H1 (cell line): ENCODE measurements around the gene ARHGEF12. TPM values are rescaled to one million over a fixed set of nuclear protein-coding genes. Genes with fewer than 3 reads are reported as not detected.

Source experiments
- CTCF ChIA-PET: fragments of 300-600 bp; sonication (Branson Sonifier 250); formaldehyde crosslinking; loops from one replicate; lab custom pipeline; 2021; ENCODE audit not compliant: partially characterized antibody; lab: Charles Lee
- POLR2A ChIA-PET: fragments of 300-600 bp; sonication (Branson Sonifier 250); formaldehyde crosslinking; loops from one replicate; lab custom pipeline; 2021; ENCODE audit warnings: inconsistent platforms; ENCODE audit not compliant: partially characterized antibody; lab: Charles Lee
- DNase-seq, 2 experiments: peaks; one replicate each; pipeline versions ENCODE4 v3.0.0 to v3.0.0-alpha.2; 2010 to 2022; ENCODE audit warnings: low spot score in 2 of 2, low read depth in 1 of 2, mixed read lengths in 1 of 2
- FAIRE-seq: peaks from 2 replicates; lab custom pipeline; 2011; peaks lifted over from hg19 to GRCh38; lab: Jason Lieb, UNC
- H2AFZ ChIP-seq: 2 replicates; pipeline ENCODE4 v1.8.1; 2012; ENCODE audit warnings: low read length, inconsistent platforms
- H2AK5ac ChIP-seq: 2 replicates; pipeline ENCODE4 v1.6.1; 2013; ENCODE audit warnings: low read depth, low read length
- H2BK120ac ChIP-seq: replicated peaks from 2 replicates; pipeline ENCODE3; 2013; ENCODE audit warnings: low read depth, low read length, inconsistent platforms
- H2BK12ac ChIP-seq: 2 replicates; pipeline ENCODE4 v1.6.1; 2013; ENCODE audit warnings: low read depth, low read length
- H2BK15ac ChIP-seq: 2 replicates; pipeline ENCODE4 v1.6.1; 2013; ENCODE audit warnings: low read length
- H2BK20ac ChIP-seq: 2 replicates; pipeline ENCODE4 v1.6.1; 2013; ENCODE audit warnings: low read length
- H2BK5ac ChIP-seq: 2 replicates; pipeline ENCODE4 v1.6.1; 2013; ENCODE audit warnings: low read depth, low read length
- H3K14ac ChIP-seq: 2 replicates; pipeline ENCODE4 v1.6.1; 2013; ENCODE audit warnings: inconsistent platforms; ENCODE audit not compliant: insufficient read length
- H3K18ac ChIP-seq: 2 replicates; pipeline ENCODE4 v1.6.1; 2013; ENCODE audit warnings: low read length; ENCODE audit errors: extremely low read depth
- H3K23ac ChIP-seq: 2 replicates; pipeline ENCODE4 v1.6.1; 2013; ENCODE audit warnings: inconsistent platforms; ENCODE audit not compliant: insufficient read length
- H3K23me2 ChIP-seq: 2 replicates; pipeline ENCODE4 v1.6.1; 2013; ENCODE audit warnings: low read depth, low read length
- H3K27ac ChIP-seq: 2 replicates; pipeline ENCODE4 v1.6.1; 2011; ENCODE audit warnings: low read depth, low read length, inconsistent platforms
- H3K27me3 ChIP-seq, 4 experiments: replicated peaks in 1 of 4; 1 replicate in 1 of 4; 2 replicates in 3 of 4; pipeline versions ENCODE4 v1.6.1 to v1.8.1; 2011 to 2013; ENCODE audit warnings: low read length in 3 of 4, mild to moderate bottlenecking in 3 of 4, inconsistent platforms in 2 of 4, mixed read lengths in 2 of 4, moderate library complexity in 1 of 4; ENCODE audit not compliant: control insufficient read depth in 3 of 4, insufficient read depth in 3 of 4; ENCODE audit errors: extremely low read depth in 1 of 4
- H3K36me3 ChIP-seq, 4 experiments: 2 replicates each; pipeline versions ENCODE4 v1.6.1 to v1.8.1; 2011 to 2013; ENCODE audit warnings: mild to moderate bottlenecking in 4 of 4, low read length in 3 of 4, moderate library complexity in 2 of 4, control low read depth in 1 of 4, inconsistent platforms in 1 of 4; ENCODE audit not compliant: insufficient read depth in 4 of 4, control insufficient read depth in 2 of 4
- H3K4ac ChIP-seq: replicated peaks from 2 replicates; pipeline ENCODE3; 2013; ENCODE audit warnings: low read length, low read depth, mixed read lengths, inconsistent platforms; ENCODE audit not compliant: insufficient read length
- H3K4me1 ChIP-seq, 4 experiments: replicated peaks in 1 of 4; 1 replicate in 1 of 4; 2 replicates in 3 of 4; pipeline versions ENCODE4 v1.6.1 to v1.8.1; 2011 to 2013; ENCODE audit warnings: low read length in 3 of 4, inconsistent platforms in 2 of 4, mixed read lengths in 1 of 4; ENCODE audit not compliant: insufficient read depth in 4 of 4, control insufficient read depth in 3 of 4
- H3K4me2 ChIP-seq, 2 experiments: 2 replicates each; pipeline versions ENCODE4 v1.6.1 to v1.8.1; 2011 to 2013; ENCODE audit warnings: low read depth in 2 of 2, low read length in 2 of 2, control low read depth in 1 of 2, inconsistent platforms in 1 of 2, mild to moderate bottlenecking in 1 of 2; ENCODE audit not compliant: insufficient read depth in 1 of 2
- H3K4me3 ChIP-seq, 4 experiments: fragments of 200-600, 300-600 bp in 1 of 4; sonication (generic), shearing (Covaris generic), sonication (Bioruptor Twin) in 1 of 4; 2 replicates each; pipeline versions ENCODE4 v1.5.1 to v1.8.1; 2011 to 2016; ENCODE audit warnings: low read length in 4 of 4, low read depth in 3 of 4, control low read depth in 2 of 4, inconsistent platforms in 2 of 4, mild to moderate bottlenecking in 2 of 4, mixed read lengths in 1 of 4, moderate library complexity in 1 of 4; ENCODE audit not compliant: insufficient read depth in 2 of 4; ENCODE audit errors: extremely low read depth in 1 of 4
- H3K56ac ChIP-seq: replicated peaks from 2 replicates; pipeline ENCODE3; 2013; ENCODE audit warnings: low read depth, mild to moderate bottlenecking, mixed read lengths, low read length, inconsistent platforms; ENCODE audit not compliant: insufficient read length
- H3K79me1 ChIP-seq: 2 replicates; pipeline ENCODE4 v1.6.1; 2013; ENCODE audit warnings: low read depth, low read length, control low read depth
- H3K79me2 ChIP-seq, 2 experiments: 2 replicates each; pipeline versions ENCODE4 v1.6.1 to v1.8.1; 2012 to 2013; ENCODE audit warnings: low read length in 2 of 2, mild to moderate bottlenecking in 2 of 2, inconsistent platforms in 1 of 2; ENCODE audit not compliant: insufficient read depth in 2 of 2, control insufficient read depth in 1 of 2
- H3K9ac ChIP-seq, 4 experiments: replicated peaks in 1 of 4; 1 replicate in 1 of 4; 2 replicates in 3 of 4; pipeline versions ENCODE4 v1.6.1 to v1.8.1; 2011 to 2013; ENCODE audit warnings: low read depth in 3 of 4, low read length in 3 of 4, control low read depth in 2 of 4, mild to moderate bottlenecking in 2 of 4, moderate library complexity in 2 of 4, inconsistent platforms in 1 of 4; ENCODE audit errors: extremely low read depth in 1 of 4
- H3K9me3 ChIP-seq, 2 experiments: 2 replicates each; pipeline versions ENCODE4 v1.6.1 to v1.8.1; 2012 to 2013; ENCODE audit warnings: mild to moderate bottlenecking in 2 of 2, moderate library complexity in 2 of 2, control low read depth in 1 of 2, inconsistent platforms in 1 of 2, low read depth in 1 of 2, low read length in 1 of 2, mixed read lengths in 1 of 2; ENCODE audit not compliant: insufficient read depth in 2 of 2
- H4K20me1 ChIP-seq, 2 experiments: replicated peaks in 1 of 2; 2 replicates each; pipeline versions ENCODE3 to v1.8.1; 2011 to 2013; ENCODE audit warnings: inconsistent platforms in 2 of 2, low read length in 2 of 2, mild to moderate bottlenecking in 1 of 2; ENCODE audit not compliant: insufficient read depth in 2 of 2, control insufficient read depth in 1 of 2
- H4K5ac ChIP-seq: 2 replicates; pipeline ENCODE4 v1.6.1; 2013; ENCODE audit warnings: low read length, low read depth, mixed read lengths, inconsistent platforms; ENCODE audit not compliant: insufficient read length
- H4K8ac ChIP-seq: 2 replicates; pipeline ENCODE4 v1.8.0; 2013; ENCODE audit warnings: mild to moderate bottlenecking, moderate library complexity, low read length, inconsistent platforms; ENCODE audit not compliant: insufficient read depth; ENCODE audit errors: extremely low read depth
- H4K91ac ChIP-seq: replicated peaks from 2 replicates; pipeline ENCODE3; 2013; ENCODE audit warnings: low read length, mixed read lengths, inconsistent platforms; ENCODE audit not compliant: insufficient read length
- CEBPB ChIP-seq: IDR thresholded peaks from 2 replicates; pipeline ENCODE4 v1.6.1; 2012; ENCODE audit warnings: low read depth, low read length
- CHD1 ChIP-seq: IDR thresholded peaks from 2 replicates; pipeline ENCODE4 v1.6.1; 2012; ENCODE audit warnings: low read depth, low read length, improper control_type of control experiment
- E2F6 ChIP-seq: IDR thresholded peaks from 2 replicates; pipeline ENCODE4 v1.6.1; 2012; ENCODE audit warnings: inconsistent platforms
- EP300 ChIP-seq, 2 experiments: IDR thresholded peaks; 1 replicate in 1 of 2; 2 replicates in 1 of 2; pipeline ENCODE4 v1.6.1; 2011 to 2012; ENCODE audit warnings: low read depth in 2 of 2, low read length in 2 of 2, mild to moderate bottlenecking in 2 of 2, borderline replicate concordance in 1 of 2, inconsistent platforms in 1 of 2, moderate library complexity in 1 of 2
- FOSL1 ChIP-seq: IDR thresholded peaks from 2 replicates; pipeline ENCODE4 v1.6.1; 2011; ENCODE audit warnings: mild to moderate bottlenecking, low read depth, low read length, moderate library complexity; ENCODE audit not compliant: insufficient read depth
- GTF2F1 ChIP-seq: IDR thresholded peaks from 2 replicates; pipeline ENCODE4 v1.6.1; 2012; ENCODE audit warnings: low read depth, low read length, improper control_type of control experiment, borderline replicate concordance
- RAD21 ChIP-seq, 2 experiments: IDR thresholded peaks in 1 of 2; conservative IDR thresholded peaks in 1 of 2; 2 replicates each; pipeline ENCODE4 v1.6.1; 2011; ENCODE audit warnings: low read depth in 2 of 2, low read length in 2 of 2, improper control_type of control experiment in 1 of 2, inconsistent platforms in 1 of 2, mild to moderate bottlenecking in 1 of 2, moderate library complexity in 1 of 2
- RFX5 ChIP-seq: IDR thresholded peaks from 2 replicates; pipeline ENCODE4 v1.6.1; 2011; ENCODE audit warnings: low read depth, low read length, improper control_type of control experiment, borderline replicate concordance
- RNF2 ChIP-seq: fragments of 200-900, 300-1000 bp; sonication (generic); IDR thresholded peaks from 2 replicates; pipeline ENCODE4 v1.7.1; 2016; ENCODE audit warnings: borderline replicate concordance, low read depth, mild to moderate bottlenecking, antibody characterized with exemption, low read length; ENCODE audit not compliant: poor library complexity, severe bottlenecking; ENCODE audit errors: missing control alignments
- RXRA ChIP-seq: IDR thresholded peaks from 2 replicates; pipeline ENCODE4 v1.6.1; 2011; ENCODE audit warnings: low read depth, mild to moderate bottlenecking, low read length, moderate library complexity; ENCODE audit not compliant: insufficient read depth
- SP1 ChIP-seq: IDR thresholded peaks from 2 replicates; pipeline ENCODE4 v1.6.1; 2011; ENCODE audit warnings: low read depth, low read length
- SP2 ChIP-seq: IDR thresholded peaks from 2 replicates; pipeline ENCODE4 v1.6.1; 2012; ENCODE audit warnings: mild to moderate bottlenecking, low read length, inconsistent platforms
- SP4 ChIP-seq: IDR thresholded peaks from 2 replicates; pipeline ENCODE4 v1.6.1; 2012; ENCODE audit warnings: low read length, inconsistent platforms
- TBP ChIP-seq: IDR thresholded peaks from 2 replicates; pipeline ENCODE4 v1.6.1; 2011; ENCODE audit warnings: low read depth, low read length, improper control_type of control experiment
- polyA plus RNA-seq, 7 experiments: library from polyadenylated mRNA; depleted of rRNA in 3 of 7; stranded (reverse) in 5 of 7; unstranded in 2 of 7; fragments of >200 nt in 5 of 7; fragments of 200-250 nt in 2 of 7; gene quantifications; 1 replicate in 5 of 7; 2 replicates in 1 of 7; 4 replicates in 1 of 7; pipeline versions ENCODE4 v1.2.1 to v1.2.3, GENCODE V29; 2011 to 2013; ENCODE audit warnings: missing spikeins in 2 of 7, mixed read lengths in 2 of 7
- total RNA-seq: library from RNA; stranded (reverse); fragmentation: NEBNext Ultra II Directional; extraction: Animal tissue kit (Norgen Biotek cat#: 25700); gene quantifications from 2 replicates; pipeline ENCODE4 v1.2.1, GENCODE V29; 2021

ARHGEF12 gene
- total and polyA plus RNA-seq, 2 of the 8 experiments (the other 6 are each of a cell fraction or from before 2014, with no cell fraction given): 5.1 to 33.7 TPM

GRCh38 chr11:120372296-120372695 is 36.1 kb downstream of the ARHGEF12 start:
- Histone ChIP-seq H3K79me2 (peaks cover 0 to 55% of the 10 kb centered on the region in 2 experiments; a peak in 2 of 4 replicates), H3K23ac (no peak overlapping the region), H3K23me2 (no peaks in the 10 kb centered on the region), H2BK120ac (no peak overlapping the region), H4K8ac (no peak overlapping the region), H4K5ac (no peak overlapping the region), H3K4me3 (no peak overlapping the region), H2BK5ac (no peak overlapping the region), H3K4me2 (no peak overlapping the region), H3K14ac (no peak overlapping the region), H4K91ac (no peak overlapping the region), H3K79me1 (no peaks in the 10 kb centered on the region), H2BK20ac (no peak overlapping the region), H2BK12ac (no peak overlapping the region), H3K4me1 (no peaks in the 10 kb centered on the region), H3K27ac (no peak overlapping the region), H3K4ac (no peak overlapping the region), H3K9me3 (peaks cover 0 to under 1% of the 10 kb centered on the region in 2 experiments; a peak in 2 of 4 replicates), H3K56ac (no peak overlapping the region), H3K9ac (no peak overlapping the region), H3K36me3 (no peaks in the 10 kb centered on the region; a peak in 1 of 8 replicates), H2AFZ (no peak overlapping the region), H4K20me1 (no peaks in the 10 kb centered on the region), H2AK5ac (no peak overlapping the region), H3K27me3 (no peaks in the 10 kb centered on the region), H2BK15ac (no peak overlapping the region), H3K18ac (no peak overlapping the region)
- FAIRE-seq (no peak), DNase-seq (no peak)
- POLR2A ChIA-PET: interaction anchor here (1.2 kb wide), 1 partner anchor 15 kb away, joined by 3 read pairs; no protein-coding TSS in a partner anchor
- CTCF ChIA-PET: interaction anchor here (1.0 kb wide), 1 partner anchor 37 kb away, joined by 4 read pairs; no protein-coding TSS in a partner anchor
- TF ChIP-seq SP2: no peak
- TF ChIP-seq CHD1: no peak
- no peak for TF ChIP-seq RXRA
- no peak for TF ChIP-seq SP4
- TF ChIP-seq CEBPB: no peak
- no peak for TF ChIP-seq E2F6
- no peak for TF ChIP-seq FOSL1
- TF ChIP-seq EP300 (IDR thresholded peaks at IDR 0.05; ENCODE audit: borderline replicate concordance in 1 of 2, low read depth in 2 of 2, low read length in 2 of 2): no peak
- no peak for TF ChIP-seq RAD21 (IDR thresholded peaks at IDR 0.05 in 1 of 2, conservative IDR thresholded peaks at IDR 0.05 in 1 of 2; ENCODE audit: low read depth in 2 of 2, low read length in 2 of 2)
- TF ChIP-seq RNF2: no peak
- TF ChIP-seq SP1: no peak
- no peak for TF ChIP-seq RFX5
- no peak for TF ChIP-seq TBP
- TF ChIP-seq GTF2F1: no peak
